Measurements from ENCODE around the gene C17orf78. TPM values are rescaled to one million over a fixed set of nuclear protein-coding genes. Genes with fewer than 3 reads are reported as not detected.

C17orf78 gene
- total and polyA plus RNA-seq, 7 donors, result 0.06 TPM; not detected in 6

- Histone ChIP-seq H3K27ac (peak overlapping the region; percentile 90), H3K9me3 (no peaks in the 10 kb centered on the region), H3K4me1 (peaks cover 18% of the 10 kb centered on the region), H3K36me3 (ENCODE audit: insufficient read depth in 1 of 2, low read depth in 1 of 2) (peaks cover 0 to 8% of the 10 kb centered on the region in 2 donors), H3K27me3 (ENCODE audit: insufficient read depth in 3 of 3, low read length in 2 of 3) (no peaks in the 10 kb centered on the region), H3K4me3 (peak overlapping the region; percentile 86)
- DNase-seq (peak; percentile 41 to 65), ATAC-seq (peak; percentile 15 to 50 (median 24))
- intact Hi-C loops (cut with DNase I), result loop anchor here (5.0 kb wide), 1 partner anchor 49 kb away; the partner anchor contains the start of genes ACACA (in 2 of the 2) and TADA2A (in 2 of the 2)
- no peak for TF ChIP-seq CTCF (IDR thresholded peaks at IDR 0.05)
- 1 to 3% (median 3%) methylated on average over 19 to 21 of the region's 21 CpGs for WGBS, 3 donors
Measured at GRCh38 chr17:37358098-37358829, 17.5 kb upstream of the C17orf78 start.

- peak; percentile 55 for TF ChIP-seq CTCF (IDR thresholded peaks at IDR 0.05)
- Histone ChIP-seq H3K27ac (peak overlapping the region; percentile 90), H3K27me3 (ENCODE audit: insufficient read depth in 3 of 3, low read length in 2 of 3) (no peaks in the 10 kb centered on the region), H3K9me3 (no peaks in the 10 kb centered on the region), H3K4me1 (peaks cover 18% of the 10 kb centered on the region), H3K36me3 (ENCODE audit: insufficient read depth in 1 of 2, low read depth in 1 of 2) (peaks cover 0 to 3% of the 10 kb centered on the region in 2 donors), H3K4me3 (peak overlapping the region; percentile 86)
- 0 to 1% (median 0%) methylated on average over 42 to 88 of the region's 88 CpGs for WGBS, 3 donors
- peak; percentile 96 to 97 for DNase-seq
- ATAC-seq, result peak; percentile 94 to 97 (median 96)
- intact Hi-C loops (cut with DNase I), result loop anchor here (5.0 kb wide), 1 partner anchor 48 kb away; the partner anchor contains the start of genes ACACA (in 2 of the 2) and TADA2A (in 2 of the 2)
Measured at GRCh38 chr17:37358830-37359681, 16.7 kb upstream of the C17orf78 start.

- Histone ChIP-seq H3K27me3 (ENCODE audit: insufficient read depth in 3 of 3, low read length in 2 of 3) (no peaks in the 10 kb centered on the region), H3K4me3 (peak overlapping the region; percentile 86), H3K36me3 (ENCODE audit: insufficient read depth in 1 of 2, low read depth in 1 of 2) (no peaks in the 10 kb centered on the region), H3K4me1 (peaks cover 18% of the 10 kb centered on the region), H3K9me3 (no peaks in the 10 kb centered on the region), H3K27ac (peak overlapping the region; percentile 90)
- WGBS, 3 donors, result 4 to 7% (median 5%) methylated on average over 18 of the region's 18 CpGs
- DNase-seq (no peak), ATAC-seq (peak in 2 of 4 donors; percentile 4 to 5)
- TF ChIP-seq CTCF (IDR thresholded peaks at IDR 0.05), result no peak
- intact Hi-C loops (cut with DNase I), result loop anchor here (5.0 kb wide), 1 partner anchor 48 kb away; the partner anchor contains the start of genes ACACA (in 2 of the 2) and TADA2A (in 2 of the 2)
Measured at GRCh38 chr17:37359682-37360188, 16.1 kb upstream of the C17orf78 start.

GRCh38 chr17:37360632-37361031 lies 15.2 kb upstream of the C17orf78 start:
- no peak for TF ChIP-seq CTCF (IDR thresholded peaks at IDR 0.05)
- Histone ChIP-seq H3K27ac (peak overlapping the region; percentile 90), H3K36me3 (ENCODE audit: insufficient read depth in 1 of 2, low read depth in 1 of 2) (no peaks in the 10 kb centered on the region), H3K4me3 (no peak overlapping the region), H3K4me1 (peaks cover 18% of the 10 kb centered on the region), H3K9me3 (no peaks in the 10 kb centered on the region), H3K27me3 (ENCODE audit: insufficient read depth in 3 of 3, low read length in 2 of 3) (no peaks in the 10 kb centered on the region)
- 84 to 93% (median 91%) methylated on average over 3 of the region's 3 CpGs for WGBS, 3 donors
- no peak for ATAC-seq
- intact Hi-C loops (cut with DNase I), result no loop called here
- no peak for DNase-seq
